ENCODE measurements around the gene DGKQ.
"Not testable (repeated sequence)": the region's sequence is repeated elsewhere in the genome, so short reads cannot be mapped to it uniquely, and the experiment has no call there.

Gene DGKQ

DNA sequence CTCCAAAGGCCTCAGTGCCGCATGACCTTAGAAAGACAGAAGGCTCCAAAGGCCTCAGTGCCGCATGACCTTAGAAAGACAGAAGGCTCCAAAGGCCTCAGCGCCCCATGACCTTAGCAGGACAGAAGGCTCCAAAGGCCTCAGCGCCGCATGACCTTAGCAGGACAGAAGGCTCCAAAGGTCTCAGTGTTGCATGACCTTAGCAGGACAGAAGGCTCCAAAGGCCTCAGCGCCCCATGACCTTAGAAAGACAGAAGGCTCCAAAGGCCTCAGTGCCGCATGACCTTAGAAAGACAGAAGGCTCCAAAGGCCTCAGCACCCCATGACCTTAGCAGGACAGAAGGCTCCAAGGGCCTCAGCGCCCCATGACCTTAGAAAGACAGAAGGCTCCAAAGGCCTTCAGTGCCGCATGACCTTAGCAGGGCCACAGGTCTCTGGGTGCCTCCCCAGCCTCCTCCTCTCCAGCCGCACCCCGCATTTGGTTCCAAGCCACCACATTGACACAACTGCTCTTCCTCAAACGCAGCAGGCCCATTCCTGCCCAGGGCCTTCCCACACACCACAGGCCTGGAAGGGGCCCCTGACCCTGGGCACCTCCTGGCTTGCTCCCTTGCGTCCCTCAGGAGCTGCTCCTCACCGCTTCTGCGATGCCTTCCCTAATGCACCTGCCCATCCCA, 54.2 kb downstream of the DGKQ start:
- not testable (repeated sequence) for DNase-seq

DNA sequence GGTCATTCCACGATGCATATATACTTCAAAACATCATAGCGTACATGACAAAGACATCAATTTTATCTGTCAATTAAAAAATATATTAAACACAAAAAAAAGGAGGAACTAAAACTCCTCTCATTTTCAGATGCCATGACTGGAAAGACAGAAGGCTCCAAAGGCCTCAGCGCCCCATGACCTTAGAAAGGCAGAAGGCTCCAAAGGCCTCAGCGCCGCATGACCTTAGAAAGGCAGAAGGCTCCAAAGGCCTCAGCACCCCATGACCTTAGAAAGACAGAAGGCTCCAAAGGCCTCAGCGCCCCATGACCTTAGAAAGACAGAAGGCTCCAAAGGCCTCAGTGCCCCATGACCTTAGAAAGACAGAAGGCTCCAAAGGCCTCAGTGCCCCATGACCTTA, 54.8 kb downstream of the DGKQ start:
- not testable (repeated sequence) for DNase-seq

- DNase-seq = no peak
Observed at GRCh38 chr4:917992-918391, 55.4 kb downstream of the DGKQ start.

DNA sequence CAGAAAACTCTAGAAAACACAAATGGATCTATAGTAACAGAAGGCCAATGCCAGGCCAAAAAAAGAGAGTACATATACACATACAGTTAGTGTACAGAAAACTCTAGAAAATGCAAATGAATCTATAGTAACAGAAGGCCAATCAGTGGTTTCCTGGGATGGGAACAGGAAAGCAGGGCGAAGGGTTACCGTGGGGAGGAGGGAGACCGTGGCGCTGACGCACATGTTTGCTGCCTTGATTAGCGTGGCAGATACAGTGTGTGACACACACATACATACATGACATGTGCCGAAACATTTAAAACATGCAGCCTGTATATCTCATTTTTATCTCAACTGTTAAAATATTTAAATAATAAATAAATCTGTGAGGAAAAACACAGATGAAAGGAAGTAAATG, 55.9 kb downstream of the DGKQ start:
- no peak for DNase-seq

GRCh38 chr4:915595-915994, 57.8 kb downstream of the DGKQ start:
- DNase-seq = no peak

DNA sequence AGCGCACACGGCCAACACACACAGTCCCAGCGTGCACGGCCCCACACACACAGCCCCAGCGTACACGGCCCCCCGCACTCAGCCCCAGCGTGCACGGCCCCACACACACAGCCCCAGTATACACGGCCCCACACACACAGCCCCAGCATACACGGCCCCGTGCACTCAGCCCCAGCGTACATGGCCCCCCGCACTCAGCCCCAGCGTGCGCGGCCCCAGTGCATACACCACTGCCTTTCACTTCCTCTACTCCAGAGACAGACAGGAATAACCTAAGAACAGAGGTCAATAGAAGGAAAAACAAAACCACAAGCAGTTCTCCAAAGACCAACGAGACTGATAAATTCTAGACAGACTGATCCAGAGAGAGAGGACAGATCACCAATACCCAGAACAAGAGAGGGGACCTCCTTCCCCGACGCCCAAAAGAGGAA, 58.3 kb downstream of the DGKQ start:
- no peak for DNase-seq

DNA sequence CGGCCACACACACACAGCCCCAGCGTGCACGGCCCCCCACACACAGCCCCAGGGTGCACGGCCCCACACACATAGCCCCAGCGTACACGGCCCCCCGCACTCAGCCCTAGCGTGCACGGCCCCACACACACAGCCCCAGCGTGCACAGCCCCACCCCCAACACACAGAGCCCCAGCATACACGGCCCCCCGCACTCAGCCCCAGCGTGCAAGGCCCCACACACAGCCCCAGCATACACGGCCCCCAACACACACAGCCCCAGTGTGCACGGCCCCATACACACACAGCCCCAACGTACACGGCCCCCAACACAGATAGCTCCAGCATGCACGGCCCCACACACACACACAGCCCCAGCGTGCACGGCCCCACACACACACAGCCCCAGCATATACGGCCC, 58.8 kb downstream of the DGKQ start:
- no peak for DNase-seq

- no peak for DNase-seq
Observed at GRCh38 chr4:913280-913618, 60.1 kb downstream of the DGKQ start.

DNA sequence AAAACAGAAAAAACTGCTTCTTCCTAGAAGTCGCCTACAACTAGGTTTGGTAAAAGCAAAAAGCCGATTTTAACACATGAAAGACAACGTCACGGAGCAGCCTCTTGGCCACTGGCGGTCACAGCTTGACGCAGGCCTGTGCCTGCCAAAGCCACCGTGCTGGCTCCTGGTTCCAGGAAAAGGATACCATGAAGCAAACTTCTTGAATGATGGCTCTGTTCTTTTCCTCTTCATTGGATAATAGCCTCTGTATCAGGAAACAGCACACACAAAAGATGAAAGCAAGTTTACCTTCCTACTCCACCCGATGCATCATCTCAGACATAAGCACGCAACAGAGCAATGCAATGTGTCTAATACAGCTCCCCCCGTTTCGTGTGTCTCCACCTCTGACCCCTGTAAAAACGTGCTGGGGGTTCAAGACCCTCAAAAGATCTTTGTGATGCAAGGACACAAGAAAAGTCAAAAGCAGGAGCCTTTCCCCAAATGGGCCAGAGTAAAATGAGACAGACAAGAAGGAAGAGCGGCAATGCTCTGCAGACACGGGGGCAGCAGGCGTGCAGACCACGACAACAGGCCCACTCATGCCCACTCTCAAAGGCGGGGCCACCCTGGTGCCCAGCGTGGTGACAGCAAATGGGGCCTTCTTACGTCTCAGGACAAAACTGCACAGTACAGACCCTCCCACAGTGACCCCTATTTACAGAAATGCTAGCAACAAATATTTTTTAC, 60.7 kb downstream of the DGKQ start:
- DNase-seq = no peak

GRCh38 chr4:911871-912490, 61.4 kb downstream of the DGKQ start:
- DNase-seq = no peak

DNA sequence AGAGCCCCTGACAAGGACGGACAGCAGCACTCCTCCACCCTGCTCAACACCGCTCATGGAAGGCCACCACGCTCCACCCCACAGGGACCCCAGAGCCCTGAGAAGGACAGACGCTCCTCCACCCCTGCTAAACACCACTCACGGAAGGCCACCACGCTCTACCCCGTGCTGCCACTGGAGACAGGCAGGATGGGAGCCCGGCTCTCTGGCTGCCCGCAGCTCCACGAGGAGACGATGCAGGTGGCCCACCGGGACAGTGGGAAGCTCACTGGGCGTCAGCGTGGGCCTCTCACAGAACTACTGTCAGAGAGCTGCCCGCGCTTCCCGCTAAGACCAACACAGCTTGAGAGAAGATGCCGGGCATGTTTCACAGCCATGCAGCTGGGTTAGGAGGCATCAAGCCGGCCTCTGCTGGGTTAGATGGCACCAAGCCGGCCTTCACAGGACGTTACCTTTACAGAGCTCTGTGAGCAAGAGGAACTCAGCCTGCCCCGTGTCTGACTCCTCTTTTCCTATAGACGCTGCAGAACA, 62.1 kb downstream of the DGKQ start:
- no peak for DNase-seq

- no peak for DNase-seq
Observed at GRCh38 chr4:910366-911091, 62.8 kb downstream of the DGKQ start.

GRCh38 chr4:909821-910220, 63.5 kb downstream of the DGKQ start:
- DNase-seq = no peak

GRCh38 chr4:909131-909571, 64.2 kb downstream of the DGKQ start:
- DNase-seq = no peak
